IMR-90 (cell line): ENCODE data around the gene MRFAP1L1. TPM values are rescaled to one million over a fixed set of nuclear protein-coding genes. Genes with fewer than 3 reads are reported as not detected.
A peak's percentile ranks its signal among the peaks of the same experiment; 100 is the strongest.

Experiments used
- ATAC-seq: fragments of 200-7000 bp; cut with Tn5 transposase; 2 replicates; pipeline ENCODE4 v1.9.1; 2020; ENCODE audit warnings: low read depth, mild to moderate bottlenecking, moderate library complexity
- BruUV-seq: library from RNA; stranded (reverse); fragments of 400-500 nt; replicated peaks from 2 replicates; lab custom pipeline; 2021; lab: Mats Ljungman, UMichigan
- CTCF ChIA-PET: fragments of 300-600 bp; formaldehyde crosslinking; extraction: SDS; loops from one replicate; lab custom pipeline; 2021; ENCODE audit warnings: antibody characterized with exemption; lab: Yijun Ruan, JAX
- POLR2A ChIA-PET: fragments of 300-600 bp; sonication (Branson Sonifier 250); formaldehyde crosslinking; loops from one replicate; lab custom pipeline; 2022; ENCODE audit warnings: antibody characterized with exemption; ENCODE audit not compliant: unreplicated experiment; lab: Charles Lee
- DNase-seq: peaks from one replicate; pipeline ENCODE4 v3.0.0; 2013
- H2AFZ ChIP-seq: replicated peaks from 2 replicates; pipeline ENCODE3; 2013; ENCODE audit warnings: low read length, mild to moderate bottlenecking; ENCODE audit not compliant: poor library complexity
- H2AK5ac ChIP-seq: 2 replicates; pipeline ENCODE4 v1.6.1; 2013; ENCODE audit warnings: low read depth, low read length, inconsistent platforms
- H2AK9ac ChIP-seq: replicated peaks from 2 replicates; pipeline ENCODE3; 2013; ENCODE audit warnings: mild to moderate bottlenecking, low read depth, low read length, moderate library complexity; ENCODE audit not compliant: poor library complexity
- H2BK120ac ChIP-seq: 2 replicates; pipeline ENCODE4 v1.6.1; 2013; ENCODE audit warnings: low read depth, low read length, inconsistent platforms
- H2BK15ac ChIP-seq: 3 replicates; pipeline ENCODE4 v1.6.1; 2013; ENCODE audit warnings: low read depth, low read length, inconsistent platforms
- H2BK20ac ChIP-seq: 2 replicates; pipeline ENCODE4 v1.6.1; 2013; ENCODE audit warnings: low read depth, mild to moderate bottlenecking, inconsistent platforms, low read length, moderate library complexity
- H2BK5ac ChIP-seq: 2 replicates; pipeline ENCODE4 v1.6.1; 2013; ENCODE audit warnings: mild to moderate bottlenecking, low read depth, low read length, inconsistent platforms; ENCODE audit not compliant: poor library complexity, severe bottlenecking
- H3K14ac ChIP-seq: replicated peaks from 2 replicates; pipeline ENCODE4 v1.6.1; 2013; ENCODE audit warnings: low read depth, low read length, inconsistent platforms
- H3K18ac ChIP-seq: 2 replicates; pipeline ENCODE4 v1.6.1; 2013; ENCODE audit warnings: low read depth, low read length, control low read depth
- H3K23ac ChIP-seq: 2 replicates; pipeline ENCODE4 v1.6.1; 2013; ENCODE audit warnings: low read depth, low read length, inconsistent platforms
- H3K27ac ChIP-seq: 2 replicates; pipeline ENCODE4 v1.5.1; 2013; ENCODE audit warnings: mild to moderate bottlenecking, control low read depth, low read length; ENCODE audit not compliant: insufficient read depth
- H3K27me3 ChIP-seq: 2 replicates; pipeline ENCODE4 v1.6.1; 2013; ENCODE audit warnings: low read length; ENCODE audit not compliant: control insufficient read depth, insufficient read depth
- H3K36me3 ChIP-seq: 2 replicates; pipeline ENCODE4 v1.6.1; 2013; ENCODE audit warnings: low read length, mixed read lengths; ENCODE audit not compliant: control insufficient read depth, insufficient read depth
- H3K4ac ChIP-seq: 2 replicates; pipeline ENCODE4 v1.6.1; 2013; ENCODE audit warnings: low read depth, low read length, inconsistent platforms
- H3K4me1 ChIP-seq: 2 replicates; pipeline ENCODE4 v1.6.1; 2013; ENCODE audit warnings: low read length, mixed read lengths; ENCODE audit not compliant: control insufficient read depth, insufficient read depth
- H3K4me2 ChIP-seq: 2 replicates; pipeline ENCODE4 v1.6.1; 2013; ENCODE audit warnings: low read depth, mild to moderate bottlenecking, control low read depth, low read length, moderate library complexity
- H3K4me3 ChIP-seq: 2 replicates; pipeline ENCODE4 v1.5.1; 2013; ENCODE audit warnings: low read depth, mild to moderate bottlenecking, control low read depth, low read length, moderate library complexity; ENCODE audit not compliant: insufficient read depth
- H3K56ac ChIP-seq: 2 replicates; pipeline ENCODE4 v1.6.1; 2013; ENCODE audit warnings: low read length, inconsistent platforms; ENCODE audit not compliant: insufficient read depth; ENCODE audit errors: extremely low read depth
- H3K79me1 ChIP-seq, 2 experiments: 2 replicates each; pipeline ENCODE4 v1.6.1; 2013; ENCODE audit warnings: low read length in 2 of 2, inconsistent platforms in 1 of 2, low read depth in 1 of 2
- H3K9ac ChIP-seq: 2 replicates; pipeline ENCODE4 v1.6.1; 2013; ENCODE audit warnings: low read depth, low read length, control low read depth
- H3K9me1 ChIP-seq: 2 replicates; pipeline ENCODE4 v1.6.1; 2013; ENCODE audit warnings: low read length, inconsistent platforms; ENCODE audit not compliant: insufficient read depth
- H3K9me3 ChIP-seq: 2 replicates; pipeline ENCODE4 v1.6.1; 2013; ENCODE audit warnings: low read length; ENCODE audit not compliant: control insufficient read depth, insufficient read depth
- H4K20me1 ChIP-seq: 2 replicates; pipeline ENCODE4 v1.6.1; 2013; ENCODE audit warnings: low read length, inconsistent platforms; ENCODE audit not compliant: insufficient read depth
- H4K5ac ChIP-seq: 2 replicates; pipeline ENCODE4 v1.6.1; 2013; ENCODE audit warnings: mild to moderate bottlenecking, low read depth, low read length, control low read depth
- H4K8ac ChIP-seq, 2 experiments: 2 replicates each; pipeline ENCODE4 v1.6.1; 2013; ENCODE audit warnings: low read depth in 2 of 2, low read length in 2 of 2, control low read depth in 1 of 2, inconsistent platforms in 1 of 2
- H4K91ac ChIP-seq: 2 replicates; pipeline ENCODE4 v1.6.1; 2013; ENCODE audit warnings: low read depth, low read length, inconsistent platforms; ENCODE audit not compliant: insufficient read depth
- BHLHE40 ChIP-seq: fragments of 150-350 bp; IDR thresholded peaks from 2 replicates; pipeline ENCODE4 v1.6.1; 2016; ENCODE audit warnings: mild to moderate bottlenecking, low read depth, low read length
- CHD1 ChIP-seq: IDR thresholded peaks from 2 replicates; pipeline ENCODE4 v1.6.1; 2012; ENCODE audit warnings: low read depth, low read length, improper control_type of control experiment
- ELK1 ChIP-seq: fragments of 150-350 bp; IDR thresholded peaks from 2 replicates; pipeline ENCODE4 v1.6.1; 2016; ENCODE audit warnings: low read depth, mild to moderate bottlenecking, low read length, moderate library complexity, borderline replicate concordance
- NFE2L2 ChIP-seq: fragments of 150-350 bp; IDR thresholded peaks from 2 replicates; pipeline ENCODE4 v1.6.1; 2016; ENCODE audit warnings: low read depth, mild to moderate bottlenecking, low read length
- POLR2A ChIP-seq: IDR thresholded peaks from 2 replicates; pipeline ENCODE4 v1.6.1; 2012; ENCODE audit warnings: mild to moderate bottlenecking, low read depth, low read length
- RCOR1 ChIP-seq: IDR thresholded peaks from 2 replicates; pipeline ENCODE4 v1.6.1; 2012; ENCODE audit warnings: mild to moderate bottlenecking, low read length, improper control_type of control experiment; ENCODE audit not compliant: insufficient replicate concordance
- RFX5 ChIP-seq: IDR thresholded peaks from 2 replicates; pipeline ENCODE4 v1.8.0; 2012; ENCODE audit warnings: low read depth, mild to moderate bottlenecking, low read length, moderate library complexity
- SMC3 ChIP-seq: fragments of 150-350 bp; IDR thresholded peaks from 2 replicates; pipeline ENCODE4 v1.6.1; 2016; ENCODE audit warnings: low read depth, mild to moderate bottlenecking, antibody characterized with exemption, low read length, moderate library complexity
- USF2 ChIP-seq: fragments of 150-350 bp; IDR thresholded peaks from 2 replicates; pipeline ENCODE4 v1.6.1; 2017; ENCODE audit warnings: mild to moderate bottlenecking, antibody characterized with exemption, low read length, low read depth
- WGBS, 2 experiments: methylation state at CpG; one replicate each; pipeline versions ENCODE4 v1.1.5 to v1.1.7; 2013; ENCODE audit warnings: missing lambda C conversion rate in 2 of 2; ENCODE audit not compliant: insufficient read length in 1 of 2; ENCODE audit errors: extremely low coverage in 2 of 2; 5-methylcytosine and 5-hydroxymethylcytosine counted together
- dilution Hi-C: fragments of 300-500 bp; cut with HindIII; formaldehyde crosslinking; loops from one replicate; pipeline ENCODE4 v1.14.3; 2018; ENCODE audit warnings: low sequenced_read_pairs; ENCODE audit not compliant: unreplicated experiment
- in situ Hi-C: fragments of 300-500 bp; cut with MboI; formaldehyde crosslinking; loops from 3 replicates; pipeline ENCODE4 v1.14.3; 2019; ENCODE audit warnings: low sequenced_read_pairs, inconsistent platforms, mixed read lengths
- intact Hi-C: fragments of 100-400 bp; cut with micrococcal nuclease; formaldehyde crosslinking; loops from 2 replicates; pipeline ENCODE4 v1.10.0; 2022
- polyA plus RNA-seq, 3 experiments: library from polyadenylated mRNA; depleted of rRNA; stranded (reverse); fragments of >200 nt; gene quantifications; 2 replicates each; pipeline ENCODE4 v1.2.3, GENCODE V29; 2012; ENCODE audit warnings: low replicate concordance in 1 of 3
- total RNA-seq: library from RNA; depleted of rRNA; stranded (reverse); fragments of >200 nt; gene quantifications from 2 replicates; pipeline ENCODE4 v1.2.3, GENCODE V29; 2012
- TF ChIP-seq, protein P1 (sequence below): conservative IDR thresholded peaks from 2 replicates; pipeline ENCODE4 v1.5.1; 2012; ENCODE audit warnings: mild to moderate bottlenecking, low read depth, low read length, improper control_type of control experiment

Gene MRFAP1L1
- total and polyA plus RNA-seq, 2 of the 4 experiments (the other 2 are of a cell fraction), result 31.7 to 47.0 TPM

DNA sequence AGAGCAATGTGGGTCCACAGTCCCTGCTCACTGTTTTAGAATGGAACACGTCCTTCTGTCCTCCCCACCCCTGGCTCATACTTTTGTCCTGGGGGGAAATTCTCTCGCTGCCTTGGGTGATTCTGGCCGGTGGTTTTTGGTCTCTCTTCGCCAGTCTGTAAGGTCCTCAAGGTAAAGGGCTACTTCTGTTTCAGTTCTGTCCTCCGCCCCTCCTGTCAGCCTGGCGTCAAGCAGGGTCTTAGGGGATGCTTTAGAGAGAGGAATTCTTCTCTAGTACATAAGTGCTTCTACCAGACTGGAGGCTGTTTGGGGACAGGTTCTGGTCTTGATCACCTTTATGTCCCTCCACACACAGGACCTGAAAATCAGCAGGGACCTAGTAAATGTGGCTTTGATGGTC, 617 bp upstream of the MRFAP1L1 start:
- H3K79me1 ChIP-seq, result peaks cover 25 to 45% of the 10 kb centered on the region in 2 experiments
- 0 out of 2 replicates have a peak overlapping the region, but pooled peaks have one; percentile 9 for H2BK120ac ChIP-seq
- peak overlapping the region; percentile 85 for H3K4me3 ChIP-seq
- peak overlapping the region; percentile 78 for H3K9ac ChIP-seq
- no TSS peak for BruUV-seq
- peak overlapping the region; percentile 96 to 98 for H4K8ac ChIP-seq
- ATAC-seq (peak; percentile 27), DNase-seq (no peak)
- H2BK20ac ChIP-seq, result no peak overlapping the region
- peaks cover 5% of the 10 kb centered on the region for H3K36me3 ChIP-seq
- peak overlapping the region; percentile 2 for H2BK5ac ChIP-seq
- peak overlapping the region; percentile 88 for H3K23ac ChIP-seq
- H2BK15ac ChIP-seq, result no peak overlapping the region
- peak overlapping the region; percentile 72 for H2AK5ac ChIP-seq
- peak overlapping the region; percentile 89 for H4K5ac ChIP-seq
- peak overlapping the region; percentile 38 for H3K27ac ChIP-seq
- H3K4me2 ChIP-seq, result peak overlapping the region; percentile 96
- no peaks in the 10 kb centered on the region for H3K27me3 ChIP-seq
- H3K9me3 ChIP-seq, result no peaks in the 10 kb centered on the region
- H3K9me1 ChIP-seq, result peaks cover 11% of the 10 kb centered on the region
- peak overlapping the region; percentile 94 for H2AFZ ChIP-seq
- H3K18ac ChIP-seq, result peak overlapping the region; percentile 26; the same call in 1 of the 2 replicates
- peak overlapping the region; percentile 90 for H3K14ac ChIP-seq
- no CpG with 5 or more reads among the region's 6 CpGs for WGBS, 2 experiments
- dilution Hi-C loops, result no loop called here
- H3K4ac ChIP-seq, result peak overlapping the region; percentile 89
- H4K91ac ChIP-seq, result peak overlapping the region; percentile 75
- POLR2A ChIA-PET, result no interaction called here
- TF ChIP-seq, protein P1, sequence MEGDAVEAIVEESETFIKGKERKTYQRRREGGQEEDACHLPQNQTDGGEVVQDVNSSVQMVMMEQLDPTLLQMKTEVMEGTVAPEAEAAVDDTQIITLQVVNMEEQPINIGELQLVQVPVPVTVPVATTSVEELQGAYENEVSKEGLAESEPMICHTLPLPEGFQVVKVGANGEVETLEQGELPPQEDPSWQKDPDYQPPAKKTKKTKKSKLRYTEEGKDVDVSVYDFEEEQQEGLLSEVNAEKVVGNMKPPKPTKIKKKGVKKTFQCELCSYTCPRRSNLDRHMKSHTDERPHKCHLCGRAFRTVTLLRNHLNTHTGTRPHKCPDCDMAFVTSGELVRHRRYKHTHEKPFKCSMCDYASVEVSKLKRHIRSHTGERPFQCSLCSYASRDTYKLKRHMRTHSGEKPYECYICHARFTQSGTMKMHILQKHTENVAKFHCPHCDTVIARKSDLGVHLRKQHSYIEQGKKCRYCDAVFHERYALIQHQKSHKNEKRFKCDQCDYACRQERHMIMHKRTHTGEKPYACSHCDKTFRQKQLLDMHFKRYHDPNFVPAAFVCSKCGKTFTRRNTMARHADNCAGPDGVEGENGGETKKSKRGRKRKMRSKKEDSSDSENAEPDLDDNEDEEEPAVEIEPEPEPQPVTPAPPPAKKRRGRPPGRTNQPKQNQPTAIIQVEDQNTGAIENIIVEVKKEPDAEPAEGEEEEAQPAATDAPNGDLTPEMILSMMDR, result no peak
- no peak for TF ChIP-seq BHLHE40
- no peak for TF ChIP-seq ELK1
- no peak for TF ChIP-seq NFE2L2
- TF ChIP-seq RCOR1, result no peak
- TF ChIP-seq POLR2A, result no peak
- TF ChIP-seq CHD1, result no peak
- no peak for TF ChIP-seq SMC3
- TF ChIP-seq RFX5, result no peak
- no peak for TF ChIP-seq USF2
- in situ Hi-C loops, result no loop called here
- peaks cover 15% of the 10 kb centered on the region; the same call in 1 of the 2 replicates for H4K20me1 ChIP-seq
- H3K4me1 ChIP-seq, result peaks cover 1% of the 10 kb centered on the region
- CTCF ChIA-PET, result interaction anchor here (1.4 kb wide), 1 partner anchor 9 kb away, joined by 4 read pairs; no protein-coding TSS in a partner anchor
- intact Hi-C loops, result no loop called here
- peak overlapping the region; percentile 42; the same call in 1 of the 2 replicates for H3K56ac ChIP-seq
- H2AK9ac ChIP-seq, result peak overlapping the region; percentile 57
